Stimulated activated CD4-positive, alpha-beta T cell treated with anti-CD3 and anti-CD28 coated beads, Interleukin-12 subunit alpha, Interleukin-12 subunit beta, amount 100 ng/mL, for 24 hours (primary cell): ENCODE measurements around the gene FGD3.
"Not testable (repeated sequence)": the region's sequence is repeated elsewhere in the genome, so short reads cannot be mapped to it uniquely, and the experiment has no call there.

Experiments
- DNase-seq, 2 experiments: peaks; one replicate each; pipeline ENCODE4 v3.0.0-alpha.2; 2020; ENCODE audit warnings: low read depth in 2 of 2

Gene FGD3

DNA sequence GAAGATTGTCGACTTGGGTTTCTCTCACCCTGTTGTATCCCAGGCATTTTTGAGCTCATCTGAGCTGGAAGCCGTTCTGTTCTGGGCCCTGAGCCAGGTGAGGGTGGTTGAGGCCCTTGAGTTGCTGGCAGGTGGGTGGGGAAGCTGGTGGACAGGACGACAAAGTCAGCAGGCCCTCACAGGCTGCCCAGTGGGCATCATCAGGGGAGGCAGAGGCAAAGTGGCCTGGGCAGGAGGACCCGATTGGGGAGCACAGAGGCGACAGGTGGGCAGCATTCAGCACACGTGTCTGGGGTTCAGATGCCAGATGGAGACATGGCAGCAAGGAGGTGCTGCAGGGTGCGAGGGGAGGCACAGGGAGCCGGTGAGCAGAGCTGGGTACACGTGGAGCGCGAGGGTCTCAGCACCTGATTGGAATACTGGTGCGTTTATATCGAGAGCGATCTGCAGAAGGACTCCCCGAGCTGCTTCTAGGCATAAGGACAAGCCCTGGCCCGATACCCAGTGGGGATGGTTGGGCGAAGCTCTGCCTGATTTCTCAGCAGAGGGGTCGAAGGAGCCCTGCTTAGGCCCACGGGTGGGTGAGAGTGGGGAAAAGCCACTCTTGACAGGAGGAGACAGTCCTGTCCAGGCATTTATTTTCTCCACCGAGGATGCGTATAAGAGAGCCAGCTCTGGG, 62.2 kb downstream of the FGD3 start:
- no peak for DNase-seq

DNA sequence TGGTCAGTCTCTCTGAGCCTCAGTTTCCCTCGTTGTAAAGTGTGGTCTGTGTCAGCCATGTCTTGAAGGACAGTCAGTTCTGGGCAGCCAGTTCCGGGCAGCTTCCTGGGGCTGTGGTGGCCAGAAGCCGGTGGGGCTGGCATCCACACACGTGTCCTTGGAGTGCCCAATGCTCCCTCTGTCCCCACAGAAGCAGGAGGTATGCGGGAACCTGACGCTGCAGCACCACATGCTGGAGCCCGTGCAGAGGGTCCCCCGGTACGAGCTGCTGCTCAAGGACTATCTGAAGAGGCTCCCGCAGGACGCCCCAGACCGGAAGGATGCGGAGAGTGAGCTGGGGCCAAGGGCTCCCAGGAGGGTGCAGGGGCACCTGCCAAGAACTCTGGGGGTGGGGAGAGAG, 62.7 kb downstream of the FGD3 start:
- DNase-seq: no peak

GRCh38 chr9:93010704-93011103, 63.4 kb downstream of the FGD3 start:
- no peak for DNase-seq

DNA sequence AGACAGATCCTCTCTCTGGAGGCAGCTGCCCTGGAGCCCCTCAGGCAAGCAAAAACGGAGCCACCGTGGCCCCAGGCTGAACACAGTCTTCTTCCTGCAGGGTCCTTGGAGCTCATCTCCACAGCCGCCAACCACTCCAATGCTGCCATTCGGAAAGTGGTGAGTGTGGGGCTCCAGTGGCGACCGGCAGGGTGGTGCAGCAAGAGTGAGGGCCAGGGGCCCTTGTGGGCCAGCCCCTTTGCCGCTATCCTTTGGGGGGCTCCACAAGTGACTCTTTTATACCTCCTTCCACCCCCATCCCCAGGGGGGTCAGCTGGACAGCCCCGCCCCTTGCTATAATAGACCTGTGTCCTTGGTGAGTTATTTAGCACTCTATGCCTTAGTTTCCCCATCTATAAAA, 63.8 kb downstream of the FGD3 start:
- no peak for DNase-seq

- DNase-seq: no peak
These were observed 65.9 kb downstream of the FGD3 start for GRCh38 chr9:93012963-93013855.

GRCh38 chr9:93013856-93014582, 66.7 kb downstream of the FGD3 start:
- no peak for DNase-seq

DNA sequence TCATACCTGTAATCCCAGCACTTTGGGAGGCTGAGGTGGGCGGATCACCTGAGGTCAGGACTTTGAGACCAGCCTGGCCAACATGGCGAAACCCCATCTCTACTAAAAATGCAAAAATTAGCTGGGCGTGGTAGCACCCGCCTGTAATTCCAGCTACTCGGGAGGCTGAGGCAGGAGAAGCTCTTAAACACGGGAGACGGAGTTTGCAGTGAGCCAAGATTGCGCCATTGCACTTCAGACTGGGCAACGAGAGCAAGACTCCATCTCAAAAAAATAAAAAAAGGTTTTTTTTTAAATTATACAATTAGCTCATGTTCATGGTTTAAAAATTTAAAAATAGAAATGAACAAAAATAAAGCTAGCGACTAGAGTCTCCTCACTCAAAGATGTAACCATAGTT, 67.9 kb downstream of the FGD3 start:
- not testable (repeated sequence) for DNase-seq

DNA sequence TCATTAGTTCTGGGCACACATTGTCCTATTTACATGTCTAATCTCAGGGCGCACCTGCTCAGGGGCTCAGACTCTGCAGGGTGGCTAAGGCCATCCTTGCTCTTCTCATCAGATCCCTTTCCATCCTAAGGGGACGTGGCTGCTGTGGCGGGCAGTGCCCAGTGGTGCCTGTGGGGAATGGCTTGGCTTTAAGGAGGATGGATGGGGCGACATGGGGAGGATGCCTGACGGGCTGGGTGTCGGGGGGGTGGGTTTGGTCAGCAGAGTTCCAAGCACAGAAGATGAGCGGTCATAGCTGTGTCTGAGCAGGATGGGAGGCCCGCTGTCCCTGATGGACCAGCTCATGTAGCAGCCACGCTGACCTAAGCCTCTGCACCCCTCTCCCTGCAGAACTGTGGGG, 70.3 kb downstream of the FGD3 start:
- no peak for DNase-seq

- DNase-seq: no peak
These were observed 72.8 kb downstream of the FGD3 start for GRCh38 chr9:93020151-93020550.

DNA sequence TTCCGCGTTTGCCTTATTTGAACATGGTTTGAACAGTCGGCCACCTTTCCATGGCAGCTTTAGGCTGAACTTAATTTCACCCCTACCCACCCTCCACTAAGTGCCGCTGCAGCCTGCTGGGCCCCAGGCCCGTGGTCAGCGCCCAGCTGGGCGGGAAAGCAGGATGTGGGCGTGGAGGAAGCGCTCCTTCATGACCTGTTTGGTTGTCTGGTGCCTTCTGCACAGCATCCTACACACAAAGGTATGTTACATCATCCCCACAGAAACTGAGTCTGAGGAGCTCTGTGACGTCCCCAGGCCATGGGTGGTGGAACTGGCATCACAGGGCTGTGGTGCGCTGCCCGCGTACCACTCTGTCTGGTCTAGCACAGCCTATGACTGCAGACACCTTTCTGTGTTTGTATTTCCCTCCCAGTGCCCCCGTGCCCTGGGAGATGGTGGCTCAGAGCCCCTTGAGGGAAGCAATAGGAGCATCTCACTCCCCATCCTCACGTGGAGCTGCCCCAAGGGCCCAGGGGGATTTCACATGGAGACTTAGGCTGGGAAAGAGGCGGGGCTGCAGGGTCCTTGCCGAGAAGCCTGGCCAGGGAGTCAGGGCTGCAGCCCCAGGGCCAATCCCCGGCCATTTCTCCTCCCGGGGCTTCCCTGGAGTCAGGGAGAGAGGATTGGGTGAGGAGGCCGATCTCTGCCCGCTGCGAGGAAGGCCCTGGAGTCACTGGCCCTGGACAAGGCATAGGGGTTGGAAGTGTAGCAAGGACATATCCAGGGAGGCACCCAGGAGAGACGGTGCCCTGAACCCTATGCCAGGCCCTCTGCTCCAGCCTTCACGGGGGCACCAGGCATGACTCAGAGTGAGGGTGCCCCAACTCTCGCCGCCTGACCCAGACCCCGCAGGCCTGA, 73.7 kb downstream of the FGD3 start:
- no peak for DNase-seq

- no peak for DNase-seq
These were observed 74.7 kb downstream of the FGD3 start for GRCh38 chr9:93022066-93022465.

- no peak for DNase-seq
These were observed 75.6 kb downstream of the FGD3 start for GRCh38 chr9:93022721-93023520.

- DNase-seq: no peak
These were observed 76.1 kb downstream of the FGD3 start for GRCh38 chr9:93023521-93023815.

- no peak for DNase-seq
These were observed 77.3 kb downstream of the FGD3 start for GRCh38 chr9:93024646-93024910.

DNA sequence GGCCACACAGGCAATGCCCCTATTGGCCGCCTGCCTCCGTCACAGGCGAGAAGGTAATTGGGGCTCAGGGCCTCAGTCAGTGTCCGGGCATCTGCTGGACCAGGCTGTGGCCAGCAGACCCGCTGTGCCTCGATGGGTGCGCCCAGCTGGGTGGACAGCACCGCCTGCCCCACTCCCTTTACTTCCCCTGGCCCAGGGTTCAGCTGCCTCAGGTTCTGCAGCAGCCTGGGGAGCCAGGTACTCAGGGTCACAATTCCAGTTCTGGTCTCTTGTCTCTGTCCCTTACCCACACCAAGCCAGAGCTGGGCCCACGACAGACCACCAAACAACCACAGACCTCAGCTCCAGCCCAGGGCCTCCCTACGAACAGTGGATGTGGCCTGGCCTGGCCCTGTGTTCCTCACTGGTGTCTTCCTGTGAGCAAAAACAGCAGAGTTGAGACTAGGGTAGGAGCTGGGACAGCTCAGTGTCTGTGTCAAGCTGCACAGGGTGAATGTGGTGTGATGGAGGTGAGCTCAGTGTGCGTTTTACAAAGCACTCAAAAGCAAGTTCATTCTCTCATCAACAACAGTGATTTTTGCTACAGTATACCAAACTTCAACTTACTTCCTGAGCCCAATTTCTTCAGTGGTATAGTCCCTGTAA, 77.8 kb downstream of the FGD3 start:
- no peak for DNase-seq

- DNase-seq: no peak
These were observed 78.4 kb downstream of the FGD3 start for GRCh38 chr9:93025736-93026135.

GRCh38 chr9:93026640-93027039, 79.3 kb downstream of the FGD3 start:
- no peak for DNase-seq

- no peak for DNase-seq
These were observed 80.4 kb downstream of the FGD3 start for GRCh38 chr9:93027750-93028149.

DNA sequence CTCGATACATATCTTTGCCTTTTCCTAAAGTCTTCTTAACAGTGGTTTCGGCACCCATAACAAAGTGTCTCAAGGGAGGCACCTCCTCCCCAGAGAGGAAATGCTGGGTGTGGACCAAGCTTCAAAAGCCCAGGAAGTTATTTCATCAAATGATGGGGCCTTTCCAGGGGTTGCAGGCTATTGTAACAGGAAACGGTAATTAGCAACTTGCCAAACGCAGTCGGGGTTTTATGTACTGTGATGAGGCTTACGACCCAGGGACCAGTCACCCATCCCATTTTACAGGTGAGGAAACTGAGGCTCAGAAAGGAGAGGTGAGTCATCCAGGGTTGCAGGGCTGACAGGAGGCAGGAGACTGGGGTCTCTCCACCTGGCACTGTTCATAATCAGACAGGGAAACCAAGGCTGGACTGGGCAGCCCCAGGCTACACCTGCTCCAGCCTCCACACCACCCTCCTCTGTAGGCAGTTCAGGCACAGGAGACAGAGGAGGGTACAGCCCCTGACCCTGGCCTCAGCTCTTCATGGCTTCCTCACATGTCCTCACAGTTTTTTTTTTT, 81.2 kb downstream of the FGD3 start:
- DNase-seq: peak; percentile 29 to 31
